GM18505 (cell line): ENCODE data around the gene UGT1A10.

ENCODE experiments used
- ATAC-seq: cut with Tn5 transposase; IDR thresholded peaks from one replicate; pipeline ENCODE4 v1.9.1; 2021; ENCODE audit not compliant: unreplicated experiment
- POLR2A ChIP-seq: IDR thresholded peaks from 4 replicates; pipeline ENCODE4 v1.6.1; 2011; ENCODE audit warnings: borderline replicate concordance; ENCODE audit not compliant: insufficient read depth, insufficient read length; ENCODE audit errors: extremely low read depth

The UGT1A10 gene

DNA sequence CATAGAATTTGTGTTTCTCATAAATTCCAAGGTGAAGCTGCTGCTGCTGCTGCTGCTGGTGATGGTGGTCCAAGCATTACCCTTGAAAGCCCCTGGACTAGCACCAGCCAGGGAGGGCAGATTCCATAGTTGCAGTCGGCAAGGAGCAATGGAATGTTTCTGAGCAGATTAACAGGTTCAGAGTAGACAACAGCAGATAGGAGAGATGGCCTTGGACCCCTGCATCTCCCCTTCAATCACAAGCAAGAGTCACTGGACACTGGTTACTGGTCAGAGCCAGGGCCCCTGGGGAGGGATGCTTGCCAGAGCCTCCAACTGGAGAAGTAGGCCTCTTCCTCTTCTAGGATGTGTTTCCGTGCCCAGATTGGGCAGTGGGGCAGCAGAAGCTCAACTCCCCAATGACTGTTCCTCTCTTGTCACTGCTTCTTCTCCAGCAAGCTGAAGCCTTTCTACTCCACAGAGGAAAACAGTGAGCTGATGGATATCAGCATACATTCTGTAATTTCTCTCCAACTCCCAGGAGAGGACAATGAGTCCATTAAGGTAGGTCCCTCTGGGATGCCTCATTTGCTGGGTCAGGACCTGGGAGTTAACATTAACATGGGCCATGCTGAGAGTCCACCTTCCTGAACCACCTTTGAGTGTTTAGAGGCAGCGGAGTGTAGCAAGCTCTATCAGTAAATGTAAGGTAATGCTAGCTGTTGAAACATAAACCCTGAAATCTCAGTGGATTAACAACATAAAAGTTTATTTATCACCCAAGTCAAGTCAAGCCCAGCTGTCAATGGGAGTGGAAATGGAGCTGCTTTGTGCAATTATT is 177.2 kb downstream of the UGT1A10 start:
- TF ChIP-seq POLR2A, result no peak
- ATAC-seq, result no peak

DNA sequence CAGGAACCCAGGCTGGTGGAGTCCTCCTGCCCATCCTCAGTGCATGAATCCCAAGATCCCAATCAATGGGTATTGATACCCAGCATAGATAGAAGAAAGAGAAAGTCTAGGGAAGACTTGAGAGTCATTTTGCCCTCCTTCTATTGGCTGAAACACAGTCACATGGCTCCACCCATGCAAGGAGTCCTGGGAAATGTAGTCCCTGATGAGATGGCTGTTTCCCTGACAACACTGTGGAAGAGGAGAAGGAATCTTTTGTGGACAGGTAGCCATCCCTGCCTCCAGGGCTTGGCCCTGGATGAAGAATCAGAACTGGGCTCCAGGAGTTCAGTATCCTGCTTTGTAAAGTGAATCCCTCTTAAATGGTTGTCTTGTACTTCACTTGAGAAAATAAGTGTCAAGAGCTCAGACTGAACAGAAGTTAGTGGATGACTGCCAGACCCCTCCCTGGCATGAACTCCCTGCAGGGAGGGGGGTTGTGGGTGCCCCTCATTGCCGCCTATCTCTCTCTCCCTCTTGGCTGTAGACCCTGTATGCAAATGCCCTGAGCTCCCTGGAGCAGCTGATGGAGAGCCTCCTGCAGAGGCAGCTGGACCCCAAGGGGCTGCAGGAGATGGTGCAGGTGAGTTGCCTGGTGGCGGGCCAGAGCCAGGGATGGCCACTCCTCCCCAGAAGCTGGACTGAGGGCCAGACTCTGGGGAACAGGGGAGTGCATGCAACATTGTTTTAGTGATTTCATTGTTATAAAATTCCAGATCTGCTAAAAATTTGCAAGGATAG is 178.0 kb downstream of the UGT1A10 start:
- TF ChIP-seq POLR2A, result no peak
- ATAC-seq, result no peak

DNA sequence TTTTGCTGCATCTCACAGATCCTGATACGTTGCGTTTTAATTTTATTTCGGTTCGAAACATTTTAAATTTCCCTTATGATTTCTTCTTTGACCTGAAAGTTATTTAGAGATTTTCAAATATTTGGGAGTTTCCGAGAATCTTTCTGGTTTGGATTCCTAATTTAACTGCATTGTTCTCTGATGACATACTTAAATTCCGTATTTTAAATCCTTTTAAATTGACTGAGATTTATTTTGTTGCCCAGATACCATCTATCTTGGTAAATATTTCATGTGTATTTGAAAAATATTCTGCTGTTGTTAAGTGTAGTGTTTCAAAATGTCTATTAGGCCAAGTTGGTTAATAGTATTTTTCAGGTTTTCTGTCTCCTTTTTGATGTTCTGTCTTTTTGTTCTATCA is 179.6 kb downstream of the UGT1A10 start:
- no peak for ATAC-seq
- no peak for TF ChIP-seq POLR2A

DNA sequence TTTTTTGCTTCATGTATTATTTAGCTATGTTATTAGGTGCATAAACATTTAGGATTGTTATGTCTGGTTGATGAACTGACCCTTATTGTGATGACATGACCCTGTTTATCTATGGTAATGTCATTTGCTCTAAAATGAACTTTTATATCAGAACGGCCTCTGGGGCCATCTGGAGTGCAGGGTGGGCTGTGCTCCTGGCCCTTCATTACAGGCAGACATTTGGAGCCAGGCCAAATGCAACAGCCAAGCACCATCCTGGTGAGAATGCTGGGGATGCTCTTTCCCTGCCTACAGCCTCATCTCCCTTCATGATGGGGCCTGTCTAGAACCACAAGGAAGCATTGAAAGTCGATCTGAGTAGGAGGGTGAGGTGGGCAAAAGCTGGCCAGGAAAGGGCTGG is 180.1 kb downstream of the UGT1A10 start:
- no peak for TF ChIP-seq POLR2A
- no peak for ATAC-seq

DNA sequence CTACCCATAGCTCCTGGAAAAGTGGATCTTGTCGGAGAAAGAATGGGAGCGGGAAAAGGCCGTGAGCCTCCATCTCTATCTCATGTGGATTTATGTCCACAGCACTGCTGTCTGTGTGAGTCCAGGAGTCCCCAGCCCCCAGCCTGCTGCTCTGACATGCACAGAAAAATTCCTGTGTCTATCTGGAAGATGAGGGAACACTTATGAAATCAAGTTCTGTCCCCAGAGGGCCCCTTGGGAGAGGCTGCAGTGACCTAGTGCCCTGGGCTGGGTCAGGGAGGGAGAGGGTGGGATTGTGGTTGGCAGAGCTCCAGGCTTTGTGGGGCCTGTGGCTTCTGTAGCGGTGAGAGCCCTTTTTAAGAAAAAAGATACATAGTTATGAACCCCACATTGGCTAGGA is 180.5 kb downstream of the UGT1A10 start:
- ATAC-seq, result no peak

DNA sequence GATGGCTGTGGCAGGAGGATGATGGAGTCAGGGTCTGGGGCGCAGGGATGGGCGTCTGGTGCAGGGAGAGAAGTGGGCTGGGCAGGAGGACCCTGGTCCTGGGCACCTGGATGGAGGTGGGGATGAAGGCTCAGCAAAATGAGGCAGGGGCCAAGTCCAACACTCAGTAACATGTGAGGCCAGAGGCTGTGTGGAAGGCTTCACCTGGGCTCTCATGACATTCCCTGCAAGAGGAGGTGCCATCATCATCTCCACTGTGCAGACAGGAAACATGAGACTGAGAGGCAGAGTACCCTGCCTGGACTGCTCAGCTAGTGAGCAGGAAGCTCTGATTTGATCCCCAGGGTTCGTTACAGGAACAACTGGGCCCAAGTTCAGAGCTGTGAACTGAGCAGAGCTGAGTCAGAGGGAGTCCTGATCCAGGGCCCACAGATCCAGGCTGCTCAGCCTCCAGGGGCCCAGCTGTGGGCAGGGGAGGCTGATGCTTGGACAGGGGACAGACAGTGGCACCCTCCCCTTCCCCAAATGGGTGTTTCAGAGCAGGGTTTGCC is 181.2 kb downstream of the UGT1A10 start:
- no peak for TF ChIP-seq POLR2A
- no peak for ATAC-seq

More for the DNA sequence above, 180.5 kb downstream of the UGT1A10 start:
- no peak for TF ChIP-seq POLR2A

DNA sequence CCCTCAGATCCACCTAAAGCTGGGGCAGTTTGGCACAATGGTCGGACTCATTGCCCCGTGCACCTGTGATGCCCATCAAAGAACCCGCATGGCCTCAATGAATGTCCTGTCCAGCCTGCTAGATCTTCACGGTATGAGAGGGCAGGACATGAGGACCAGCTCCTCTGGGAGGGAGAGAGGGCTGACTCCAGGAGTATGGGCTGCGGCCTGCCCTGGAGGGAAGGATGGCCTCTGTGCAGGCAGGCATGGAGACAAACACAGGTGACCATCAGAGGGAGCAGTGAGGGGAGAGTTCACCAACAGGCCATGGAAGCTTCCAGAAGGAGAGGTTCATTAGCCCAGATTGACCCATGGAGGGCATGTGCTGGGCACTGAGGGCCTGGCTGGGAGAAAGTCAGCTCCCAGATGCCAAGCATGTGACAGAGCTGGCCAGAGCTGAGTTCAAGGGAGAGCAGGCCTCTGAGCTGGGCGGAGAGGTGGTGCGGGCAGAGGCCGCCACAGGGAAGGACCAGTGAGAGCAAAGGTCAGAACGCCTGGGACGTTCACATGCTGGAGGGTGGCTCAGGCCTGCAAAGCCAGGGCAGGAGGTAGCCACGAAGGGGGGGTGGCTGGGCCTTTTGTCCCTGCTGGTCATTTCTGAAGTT is 181.9 kb downstream of the UGT1A10 start:
- TF ChIP-seq POLR2A, result no peak
- ATAC-seq, result no peak

DNA sequence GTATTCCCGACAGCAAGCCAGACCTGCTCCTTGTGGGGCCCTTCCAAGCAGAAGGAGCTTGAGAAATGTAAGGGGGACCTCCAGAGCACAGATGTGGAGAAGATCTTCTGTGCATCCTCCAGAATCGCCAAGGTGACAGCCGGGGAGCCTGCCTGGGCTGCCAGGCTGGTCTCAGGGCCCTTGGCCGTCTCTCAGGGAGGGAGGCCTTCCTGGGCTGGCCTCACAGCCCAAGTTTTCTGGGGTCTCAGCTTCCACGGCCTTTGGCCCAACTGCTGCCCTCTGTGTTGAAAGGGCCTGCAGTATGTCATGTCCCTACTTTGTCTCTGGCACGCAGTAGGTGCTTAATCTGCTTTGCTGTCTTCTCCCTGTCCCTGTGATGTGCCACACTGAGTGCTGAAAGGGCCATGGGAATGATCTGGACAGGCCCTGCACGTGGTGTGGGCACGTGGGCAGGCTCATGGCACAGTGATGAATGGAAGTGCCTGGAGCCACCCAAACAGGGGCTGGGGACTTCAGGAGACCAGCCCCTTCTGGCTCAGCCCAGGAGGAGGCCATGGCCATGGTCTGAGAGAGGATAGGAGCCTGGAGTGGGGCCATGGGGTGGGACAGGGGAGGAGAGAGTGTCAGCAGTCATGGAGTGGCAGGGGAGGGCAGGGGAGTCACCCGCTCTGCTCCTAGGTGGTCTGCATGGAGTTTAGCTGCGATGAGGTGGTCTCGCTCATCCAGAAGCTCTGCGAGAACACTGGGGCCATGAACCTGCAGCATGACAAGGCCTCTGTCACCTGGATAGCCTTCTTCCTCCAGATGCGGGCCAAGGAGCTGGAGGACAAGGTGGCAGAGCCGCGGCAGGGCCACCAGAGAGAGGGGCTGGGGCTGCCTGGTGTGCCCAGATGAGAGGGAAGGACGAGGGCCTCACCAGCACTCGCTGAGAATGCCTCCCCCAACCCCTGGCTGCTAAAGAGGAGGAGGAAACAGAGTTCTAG is 182.7 kb downstream of the UGT1A10 start:
- ATAC-seq, result no peak
- no peak for TF ChIP-seq POLR2A

DNA sequence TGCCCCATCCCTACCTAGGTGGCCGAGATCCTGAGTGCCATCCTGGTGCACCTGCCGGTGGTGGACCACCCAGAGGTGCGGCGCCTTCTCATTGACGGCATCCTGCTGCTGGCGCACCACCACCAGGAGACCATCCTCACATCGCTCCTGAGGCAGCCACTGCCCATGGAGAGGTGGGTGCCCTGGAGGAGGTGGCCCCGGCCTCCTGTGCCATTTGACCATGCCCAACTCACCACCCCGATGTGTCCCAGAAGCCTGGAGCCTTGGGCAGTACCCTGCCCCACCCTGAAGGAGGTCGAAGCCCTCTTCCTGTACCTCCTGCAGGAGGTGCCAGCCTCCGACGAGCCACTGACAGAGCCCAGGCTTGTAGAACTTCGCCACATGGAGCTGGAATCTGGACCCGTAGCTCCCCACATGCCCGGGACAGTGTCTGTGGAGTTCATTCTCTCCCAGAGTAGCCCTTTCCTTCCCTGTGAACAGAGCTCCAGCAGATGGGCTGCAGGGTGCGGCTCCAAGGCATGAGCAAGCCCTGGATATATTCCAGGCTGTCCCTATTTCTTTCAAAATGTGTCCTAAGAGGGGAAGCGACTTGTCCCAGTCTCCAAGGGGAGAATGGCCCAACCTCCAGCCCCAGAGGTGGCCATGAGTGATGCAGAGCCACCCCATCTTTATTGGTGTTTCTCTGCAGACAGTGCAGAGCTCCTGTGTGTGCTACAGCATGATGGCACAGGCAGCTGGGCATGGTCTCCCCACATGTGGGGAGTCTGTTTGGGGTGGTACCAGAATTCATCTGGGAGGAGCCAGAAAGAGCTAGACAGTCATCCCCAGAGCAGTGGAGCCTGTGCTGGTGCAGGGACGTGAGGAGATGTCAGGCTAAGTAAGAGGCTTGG is 183.9 kb downstream of the UGT1A10 start:
- ATAC-seq, result no peak
- no peak for TF ChIP-seq POLR2A

DNA sequence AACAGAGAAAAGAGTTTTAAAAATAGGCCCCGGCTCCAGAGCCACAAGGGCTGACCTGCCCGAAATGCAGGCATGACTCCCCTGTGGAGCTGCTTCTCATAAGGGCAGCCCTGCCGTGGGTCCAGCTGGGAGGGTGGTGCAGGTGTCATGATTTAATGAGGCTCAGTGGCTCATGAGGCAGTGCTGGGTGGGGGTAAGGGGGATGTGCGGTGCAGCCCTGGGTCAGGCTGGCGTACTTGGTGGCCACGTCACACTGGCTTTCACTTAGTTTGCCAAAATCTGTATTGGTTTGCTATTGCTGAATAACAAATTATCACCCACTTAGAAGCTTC is 184.5 kb downstream of the UGT1A10 start:
- TF ChIP-seq POLR2A, result no peak
- ATAC-seq, result no peak

DNA sequence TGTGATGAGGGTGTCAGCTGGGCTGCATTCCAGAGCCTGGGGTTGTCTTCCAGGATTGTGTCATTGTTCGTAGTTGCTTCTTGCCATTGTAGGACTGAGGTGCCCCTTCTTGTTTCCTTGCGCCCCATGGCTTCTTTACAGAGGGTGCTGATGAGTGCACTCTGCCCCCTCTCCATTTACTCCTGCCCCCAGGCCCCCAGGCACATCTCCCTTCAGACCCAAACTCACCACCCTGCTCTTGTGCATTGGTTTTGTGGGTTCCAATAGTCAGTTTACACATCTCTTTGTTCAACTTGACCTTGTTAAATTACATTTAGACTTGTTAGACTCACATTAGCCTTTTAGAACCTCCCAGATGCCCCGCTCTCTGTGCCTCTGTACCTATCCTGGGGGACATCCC is 184.9 kb downstream of the UGT1A10 start:
- ATAC-seq, result no peak
- no peak for TF ChIP-seq POLR2A
